ENCODE data around the gene PLPP3. TPM values are rescaled to one million over a fixed set of nuclear protein-coding genes. Genes with fewer than 3 reads are reported as not detected.

Gene PLPP3
- polyA plus RNA-seq, 3 donors = 113 to 123 (median 118) TPM

DNA sequence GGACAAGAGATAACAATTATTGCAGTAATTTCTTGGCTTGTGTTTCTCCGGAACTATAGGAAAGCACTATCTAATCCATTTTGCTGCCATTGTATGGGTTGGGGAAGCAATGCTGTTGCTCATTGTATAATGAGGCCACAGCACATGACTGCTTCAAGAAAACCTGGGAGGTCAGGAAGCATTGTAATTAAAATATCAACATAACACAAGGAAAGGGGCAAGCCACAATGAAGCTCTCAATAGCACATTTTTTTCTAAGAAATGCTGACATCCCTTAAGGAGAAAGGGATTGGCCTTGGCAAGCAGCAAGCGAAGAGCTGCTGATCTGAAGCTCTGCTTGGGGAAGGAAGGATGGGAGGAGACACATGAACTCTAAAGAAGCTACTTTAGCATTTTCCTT, 44.0 kb downstream of the PLPP3 start:
- DNase-seq (ENCODE audit: extremely low read depth in 1 of 11, low read depth in 9 of 11, low spot score in 4 of 11) = no peak

DNA sequence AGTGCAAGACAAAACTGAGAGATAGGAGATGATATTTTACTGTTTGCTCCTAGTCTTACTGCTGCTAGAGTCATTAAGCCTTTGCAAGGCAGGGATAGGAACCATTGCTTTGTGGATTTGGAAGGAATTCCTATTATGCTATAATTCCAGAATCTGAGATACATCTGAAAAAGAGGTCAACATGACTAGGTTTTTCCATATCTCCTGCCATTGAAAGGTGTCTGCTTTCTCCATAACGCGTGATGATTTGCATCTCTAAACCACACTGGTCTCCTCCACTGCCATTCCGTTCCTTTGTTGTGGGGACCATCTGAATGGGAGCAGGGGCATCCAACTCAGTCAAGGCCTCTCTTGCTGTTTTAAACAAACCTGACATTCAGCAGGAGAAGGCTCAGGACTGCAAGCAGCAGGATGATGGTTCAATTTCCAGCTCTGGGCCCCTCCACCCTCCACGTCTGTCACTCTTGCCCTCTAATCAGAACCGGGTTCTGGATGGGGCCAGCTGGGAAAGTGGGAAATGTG, 45.2 kb downstream of the PLPP3 start:
- DNase-seq (ENCODE audit: extremely low read depth in 1 of 11, low read depth in 9 of 11, low spot score in 4 of 11) = no peak

GRCh38 chr1:56533621-56534020, 45.7 kb downstream of the PLPP3 start:
- no peak for DNase-seq (ENCODE audit: extremely low read depth in 1 of 11, low read depth in 9 of 11, low spot score in 4 of 11)

GRCh38 chr1:56533197-56533596, 46.2 kb downstream of the PLPP3 start:
- no peak for DNase-seq (ENCODE audit: extremely low read depth in 1 of 11, low read depth in 9 of 11, low spot score in 4 of 11)

DNA sequence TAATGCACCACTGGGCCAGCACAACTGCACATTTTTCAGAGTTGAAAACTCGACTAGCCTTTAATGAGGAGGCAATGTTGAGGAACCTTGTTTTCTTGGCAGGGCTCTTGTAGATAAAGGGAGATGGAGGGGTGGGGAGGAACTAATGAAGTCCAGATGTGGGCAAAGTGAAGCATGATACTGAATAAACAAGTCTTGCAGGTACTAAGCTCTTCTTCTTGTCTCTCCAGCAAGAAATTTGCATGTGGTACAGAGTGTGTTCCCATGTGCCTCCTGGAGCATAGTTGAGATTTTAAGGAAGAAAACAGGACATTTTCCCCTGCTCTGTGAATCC, 47.0 kb downstream of the PLPP3 start:
- DNase-seq (ENCODE audit: extremely low read depth in 1 of 11, low read depth in 9 of 11, low spot score in 4 of 11) = no peak

DNA sequence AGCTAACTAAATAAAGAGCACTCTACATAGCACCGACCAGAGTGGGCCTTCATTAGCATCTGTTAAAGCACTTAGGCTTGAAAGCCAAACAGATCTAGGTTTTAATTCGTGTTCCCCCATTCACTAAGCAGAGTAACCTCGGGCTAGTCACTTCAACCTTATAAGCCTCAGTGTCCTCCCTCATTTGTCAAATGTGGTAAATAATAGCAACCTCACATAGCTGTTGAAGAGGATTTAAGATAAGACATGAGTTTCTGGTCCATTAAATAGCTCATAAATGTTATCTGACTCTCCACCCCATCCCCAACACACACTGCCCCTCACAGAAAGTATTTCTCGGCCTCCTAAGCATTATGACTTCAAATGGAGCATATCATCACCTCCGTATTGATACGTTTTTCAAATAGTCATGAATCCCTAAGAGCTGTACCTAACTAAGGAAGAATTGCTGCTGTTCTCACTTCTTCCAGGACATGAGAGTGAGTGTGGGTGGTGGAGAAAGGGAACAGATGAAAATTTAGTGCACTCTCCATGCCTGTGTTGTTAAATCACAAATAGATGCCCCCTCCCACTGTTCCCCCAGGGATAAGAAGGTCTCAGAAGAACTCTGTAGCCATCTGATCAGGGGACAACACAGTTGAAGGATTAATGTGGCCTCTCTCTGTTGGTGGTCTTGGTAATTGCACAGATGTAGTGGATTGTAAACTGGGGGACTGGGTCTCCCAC, 47.6 kb downstream of the PLPP3 start:
- no peak for DNase-seq (ENCODE audit: extremely low read depth in 1 of 11, low read depth in 9 of 11, low spot score in 4 of 11)

GRCh38 chr1:56529801-56530200, 49.6 kb downstream of the PLPP3 start:
- no peak for DNase-seq (ENCODE audit: extremely low read depth in 1 of 11, low read depth in 9 of 11, low spot score in 4 of 11)

DNA sequence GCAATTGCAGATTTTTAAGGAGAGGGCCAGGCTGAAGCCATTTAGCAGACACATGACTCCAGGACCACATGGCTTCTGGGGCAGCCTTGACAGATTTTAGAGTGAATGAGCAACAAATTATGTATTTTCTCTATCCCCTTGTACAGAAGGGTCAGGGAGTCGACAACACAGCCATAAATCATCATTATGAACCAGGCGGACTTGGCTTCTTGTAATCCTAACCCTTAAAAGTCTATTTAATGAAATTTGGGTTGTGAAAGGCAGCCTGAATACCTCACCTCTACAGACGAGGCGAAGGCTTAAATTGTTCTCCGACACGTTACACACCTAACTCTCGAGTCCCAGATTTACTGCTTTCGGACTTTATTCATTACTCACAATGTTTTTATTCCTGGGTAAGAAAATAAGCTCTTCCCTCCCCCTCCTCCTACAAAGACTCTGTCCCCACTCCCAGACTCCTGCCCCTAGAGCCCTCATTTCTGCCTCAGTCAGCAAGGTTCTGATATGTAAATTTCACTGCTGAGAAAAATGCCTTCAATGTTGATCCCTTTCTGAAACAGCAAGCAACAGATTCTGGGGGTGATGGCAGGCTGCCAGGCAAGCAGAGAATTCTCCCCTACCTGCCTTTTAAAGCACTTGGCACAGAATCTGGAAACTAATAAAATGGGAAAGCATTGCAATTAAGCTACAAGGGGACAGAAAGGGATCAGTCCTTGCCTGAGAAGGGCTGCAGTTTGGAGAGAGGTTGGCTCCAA, 51.6 kb downstream of the PLPP3 start:
- DNase-seq (ENCODE audit: extremely low read depth in 1 of 11, low read depth in 9 of 11, low spot score in 4 of 11) = peak; percentile 45 to 77 (median 58)

- no peak for DNase-seq (ENCODE audit: extremely low read depth in 1 of 11, low read depth in 9 of 11, low spot score in 4 of 11)
Measured at GRCh38 chr1:56526571-56527174, 52.7 kb downstream of the PLPP3 start.

DNA sequence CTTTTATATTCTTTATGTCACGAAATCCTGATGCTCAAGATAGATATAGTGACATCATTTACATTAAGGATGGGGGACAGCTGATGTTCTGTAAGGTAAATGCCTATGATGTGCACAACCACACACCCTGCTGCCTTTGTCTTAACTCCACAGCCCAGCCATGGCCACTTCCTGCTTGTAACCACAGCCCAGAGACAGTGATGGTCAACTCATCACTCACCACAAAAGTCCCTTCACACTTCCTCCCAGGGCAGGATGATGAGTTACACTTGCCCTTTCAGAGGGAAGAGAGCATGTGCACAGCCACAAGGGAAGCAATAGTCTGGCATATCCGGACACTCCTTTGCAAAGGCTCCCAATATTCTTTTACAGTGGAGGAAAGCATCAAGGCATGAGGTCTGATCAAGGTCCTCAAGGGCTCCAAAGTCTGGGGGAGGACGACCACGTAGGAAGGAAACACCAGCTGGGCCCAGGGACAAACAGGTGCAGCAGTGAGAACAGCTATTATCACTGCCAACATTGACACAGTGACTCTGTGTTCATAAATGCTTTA, 53.8 kb downstream of the PLPP3 start:
- no peak for DNase-seq (ENCODE audit: extremely low read depth in 1 of 11, low read depth in 9 of 11, low spot score in 4 of 11)

- DNase-seq (ENCODE audit: extremely low read depth in 1 of 11, low read depth in 9 of 11, low spot score in 4 of 11) = no peak
Measured at GRCh38 chr1:56524263-56524662, 55.1 kb downstream of the PLPP3 start.

DNA sequence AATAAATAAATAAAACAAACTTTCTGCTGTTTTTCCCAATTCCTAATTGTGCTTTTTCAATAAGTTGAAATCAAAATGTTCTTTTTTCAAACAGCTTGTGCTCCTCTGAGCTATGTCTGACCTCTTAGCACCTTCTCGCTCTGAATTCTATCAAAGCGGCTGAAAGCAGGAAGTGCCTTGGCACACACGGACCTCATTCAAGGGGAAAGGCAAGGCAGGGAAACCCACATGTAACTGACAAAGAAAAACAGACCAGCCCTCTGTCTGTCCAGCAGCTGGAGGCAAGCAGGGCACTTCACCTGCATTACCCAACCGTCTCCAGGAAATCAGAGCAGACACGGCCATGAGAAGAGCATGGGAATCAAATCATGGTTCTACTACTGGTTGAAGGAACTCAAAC, 56.7 kb downstream of the PLPP3 start:
- no peak for DNase-seq (ENCODE audit: extremely low read depth in 1 of 11, low read depth in 9 of 11, low spot score in 4 of 11)

DNA sequence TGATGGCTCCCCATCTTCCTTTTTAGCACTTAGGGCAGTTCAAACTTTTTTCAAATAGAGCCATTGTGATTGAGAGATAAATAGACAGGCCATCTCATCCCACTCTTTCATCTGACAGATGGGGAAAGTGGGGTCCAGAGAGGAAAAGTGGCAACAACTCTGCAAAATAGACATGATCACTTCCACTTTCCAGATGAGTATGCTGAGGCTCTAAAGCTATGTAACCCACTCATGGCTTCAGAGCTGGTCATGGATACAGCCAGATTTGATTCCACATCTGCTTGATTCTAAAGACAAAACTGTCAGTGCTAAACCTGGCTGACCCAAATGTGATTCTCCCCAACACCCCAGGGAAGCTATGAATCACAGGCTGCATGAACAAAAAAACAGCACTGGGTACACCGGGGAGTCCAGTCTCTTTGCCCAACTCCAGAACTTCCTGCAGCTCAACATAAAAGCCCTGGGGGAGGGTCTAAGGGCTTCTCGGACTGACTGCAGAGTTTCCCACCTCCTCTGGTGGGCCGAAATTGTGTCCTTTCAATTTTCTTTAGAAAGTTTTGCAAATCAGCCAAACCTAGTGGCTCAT, 59.3 kb downstream of the PLPP3 start:
- DNase-seq (ENCODE audit: extremely low read depth in 1 of 11, low read depth in 9 of 11, low spot score in 4 of 11) = no peak

- no peak for DNase-seq (ENCODE audit: extremely low read depth in 1 of 11, low read depth in 9 of 11, low spot score in 4 of 11)
Measured at GRCh38 chr1:56517404-56518130, 61.8 kb downstream of the PLPP3 start.

DNA sequence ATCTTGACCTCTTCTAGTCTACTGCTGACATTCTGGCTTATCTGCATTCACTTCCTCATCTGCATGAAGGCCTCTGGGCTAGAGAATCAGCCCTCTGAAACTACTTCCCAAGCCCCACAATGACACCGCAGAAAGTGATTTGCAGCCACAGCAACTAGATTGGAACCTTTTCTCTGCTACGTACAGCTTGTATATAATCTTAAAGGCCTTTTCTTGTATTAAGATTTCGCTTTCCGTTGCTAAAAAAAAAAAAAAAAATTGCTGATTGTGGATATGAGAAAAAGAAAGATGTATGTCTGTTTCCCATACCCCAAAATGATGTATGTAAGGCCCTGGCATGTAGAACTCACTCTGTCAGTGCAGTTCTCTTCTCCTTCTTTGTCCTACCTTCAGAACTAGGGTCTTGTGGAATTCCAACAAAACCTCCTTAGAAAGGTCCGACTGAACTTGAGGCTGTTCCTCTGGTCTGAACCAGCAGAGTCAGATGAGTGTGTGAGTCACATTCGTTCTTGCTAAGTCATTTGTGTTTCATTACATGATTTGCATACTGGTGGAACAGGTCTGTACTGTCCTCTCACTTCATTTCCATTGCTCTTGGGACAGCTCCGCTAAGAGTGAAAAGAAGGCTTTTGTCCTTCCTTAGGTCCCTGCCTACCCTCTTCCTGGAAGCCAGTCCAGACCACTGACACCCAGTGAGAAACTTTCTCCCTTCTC, 62.7 kb downstream of the PLPP3 start:
- peak in 6 of 11 donors; percentile 43 to 78 (median 63) for DNase-seq (ENCODE audit: extremely low read depth in 1 of 11, low read depth in 9 of 11, low spot score in 4 of 11)

GRCh38 chr1:56515898-56516538, 63.3 kb downstream of the PLPP3 start:
- no peak for DNase-seq (ENCODE audit: extremely low read depth in 1 of 11, low read depth in 9 of 11, low spot score in 4 of 11)

- no peak for DNase-seq (ENCODE audit: extremely low read depth in 1 of 11, low read depth in 9 of 11, low spot score in 4 of 11)
Measured at GRCh38 chr1:56512724-56513494, 66.5 kb downstream of the PLPP3 start.

All from renal cortex interstitium (tissue), 11 donors.